Bronchial epithelial cell (primary cell): ENCODE results near the gene RIT2. TPM values are rescaled to one million over a fixed set of nuclear protein-coding genes. Genes with fewer than 3 reads are reported as not detected.

ENCODE experiments used
- DNase-seq: peaks from one replicate; pipeline ENCODE4 v3.0.0-alpha.2; 2010; ENCODE audit warnings: low read depth
- FAIRE-seq: peaks from 2 replicates; lab custom pipeline; 2011; peaks lifted over from hg19 to GRCh38; lab: Jason Lieb, UNC
- H3K27me3 ChIP-seq: 2 replicates; pipeline ENCODE4 v1.5.1; 2011; ENCODE audit warnings: low read length; ENCODE audit not compliant: control insufficient read depth, insufficient read depth
- H3K36me3 ChIP-seq: 2 replicates; pipeline ENCODE4 v1.5.1; 2011; ENCODE audit warnings: low read length; ENCODE audit not compliant: control insufficient read depth, insufficient read depth
- H3K4me3 ChIP-seq: 2 replicates; pipeline ENCODE4 v1.5.1; 2011; ENCODE audit warnings: mild to moderate bottlenecking, low read depth, low read length, control low read depth
- CTCF ChIP-seq: IDR thresholded peaks from 2 replicates; pipeline ENCODE4 v1.5.1; 2011; ENCODE audit warnings: mild to moderate bottlenecking, moderate library complexity, low read length, control low read depth, inconsistent platforms; ENCODE audit not compliant: insufficient read depth, severe bottlenecking
- total RNA-seq: library from RNA; depleted of rRNA; stranded (reverse); fragments of >200 nt; gene quantifications from 2 replicates; pipeline ENCODE4 v1.2.1, GENCODE V29; 2014

RIT2 gene
- total RNA-seq, 1 donor from 2014 or later: not detected

- Histone ChIP-seq H3K27me3 (no peaks in the 10 kb centered on the region), H3K36me3 (no peaks in the 10 kb centered on the region), H3K4me3 (no peak overlapping the region)
- FAIRE-seq (no peak), DNase-seq (no peak)
- TF ChIP-seq CTCF: no peak
These were observed 335.3 kb downstream of the RIT2 start for GRCh38 chr18:42780171-42780570.

DNA sequence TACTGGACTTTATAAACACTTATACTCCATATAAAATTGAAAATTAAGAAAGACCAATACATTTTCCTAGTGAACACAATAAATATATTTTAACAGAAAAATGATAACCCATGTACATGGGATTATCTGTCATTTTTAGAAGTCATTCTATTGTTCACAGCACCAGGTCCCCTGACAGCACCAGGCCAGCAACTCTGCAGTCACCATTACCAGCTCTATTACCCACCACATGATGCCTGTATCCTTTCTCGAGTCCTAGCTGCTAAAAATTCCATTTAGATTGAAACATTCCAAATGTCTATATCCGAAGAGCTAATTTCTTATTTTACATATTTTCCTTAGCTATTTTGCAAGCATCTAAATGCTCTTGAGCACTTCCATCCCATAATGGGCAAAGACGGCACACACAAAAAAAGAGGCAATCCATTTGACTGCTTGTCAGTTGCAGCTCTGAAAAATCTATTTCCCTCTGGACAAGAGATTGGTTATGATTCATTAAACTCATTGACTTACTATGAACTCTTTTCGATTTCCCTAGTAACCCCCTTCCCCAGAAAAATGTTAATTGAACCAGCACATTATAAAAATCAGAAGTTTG is 336.9 kb downstream of the RIT2 start:
- no peak for TF ChIP-seq CTCF
- Histone ChIP-seq H3K27me3 (no peaks in the 10 kb centered on the region), H3K4me3 (no peak overlapping the region), H3K36me3 (no peaks in the 10 kb centered on the region)
- no peak for FAIRE-seq
- DNase-seq: no peak

DNA sequence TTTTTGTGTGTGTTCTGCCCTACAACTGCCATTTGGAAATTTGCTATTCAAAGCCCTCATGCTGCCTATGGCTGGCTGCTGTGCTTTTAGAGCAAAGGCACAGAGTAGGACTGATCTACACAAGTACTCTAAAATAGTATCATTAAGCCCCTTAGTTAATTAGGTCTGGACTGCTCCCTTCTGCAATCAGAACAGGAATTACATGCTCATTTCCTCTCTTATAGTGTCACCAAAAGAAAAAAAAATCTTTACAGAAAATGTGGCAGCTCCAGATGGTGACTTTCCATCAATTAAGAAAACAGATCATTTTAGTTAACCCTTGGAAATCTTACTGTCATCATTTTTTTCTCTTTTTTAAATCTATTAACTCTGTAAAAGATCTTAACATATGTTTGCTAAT is 337.5 kb downstream of the RIT2 start:
- FAIRE-seq: no peak
- DNase-seq: no peak
- no peak overlapping the region for H3K4me3 ChIP-seq
- no peak for TF ChIP-seq CTCF
- no peaks in the 10 kb centered on the region for H3K36me3 ChIP-seq
- H3K27me3 ChIP-seq: no peaks in the 10 kb centered on the region

DNA sequence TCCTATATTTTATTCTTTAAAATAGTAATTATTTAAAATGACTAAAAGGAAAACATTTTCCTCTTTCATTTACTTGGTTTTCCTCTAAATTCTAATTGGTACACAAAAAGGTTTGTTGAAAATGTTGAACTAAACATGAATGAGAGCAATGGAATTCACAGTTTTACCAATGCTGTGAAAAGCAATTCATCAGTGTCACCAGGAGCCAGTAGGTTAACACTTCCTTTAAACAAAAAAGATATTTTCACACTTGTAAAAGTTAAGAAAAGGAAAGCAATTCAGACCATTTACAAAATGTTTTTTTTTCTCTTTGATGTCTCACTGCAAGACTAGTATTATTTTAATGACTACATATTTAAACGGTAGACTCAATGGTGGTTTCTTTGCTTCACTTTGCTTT is 341.6 kb downstream of the RIT2 start:
- Histone ChIP-seq H3K36me3 (no peaks in the 10 kb centered on the region), H3K4me3 (no peak overlapping the region), H3K27me3 (no peaks in the 10 kb centered on the region)
- DNase-seq: no peak
- no peak for TF ChIP-seq CTCF
- FAIRE-seq: no peak

- no peaks in the 10 kb centered on the region for H3K36me3 ChIP-seq
- no peak for TF ChIP-seq CTCF
- FAIRE-seq (no peak), DNase-seq (no peak)
- no peak overlapping the region for H3K4me3 ChIP-seq
- no peaks in the 10 kb centered on the region for H3K27me3 ChIP-seq
These were observed 343.5 kb downstream of the RIT2 start for GRCh38 chr18:42771936-42772335.

DNA sequence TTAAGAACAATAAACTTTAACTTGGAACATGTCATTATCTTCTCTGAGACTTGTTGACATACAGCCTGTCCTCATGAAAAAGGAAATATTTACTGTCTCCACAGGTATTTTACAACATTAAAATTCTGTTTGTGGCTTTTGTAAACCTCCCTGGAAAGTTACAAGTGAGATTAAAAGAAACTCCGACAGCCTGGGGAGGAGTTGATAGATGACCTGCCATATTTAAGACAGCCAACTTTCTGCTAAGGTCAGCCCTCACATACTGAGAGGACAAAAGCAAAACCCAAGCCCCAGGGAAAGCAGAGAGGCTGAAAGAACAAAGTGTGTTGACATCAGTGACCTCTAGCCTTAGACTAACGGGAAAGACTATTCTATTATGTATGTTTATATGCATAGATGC is 350.2 kb downstream of the RIT2 start:
- H3K4me3 ChIP-seq: no peak overlapping the region

More for the DNA sequence above, 350.2 kb downstream of the RIT2 start:
- Histone ChIP-seq H3K27me3 (no peaks in the 10 kb centered on the region), H3K36me3 (no peaks in the 10 kb centered on the region)
- TF ChIP-seq CTCF: no peak
- no peak for DNase-seq
- no peak for FAIRE-seq
